Measurements from ENCODE around the gene ACKR2. TPM values are rescaled to one million over a fixed set of nuclear protein-coding genes. Genes with fewer than 3 reads are reported as not detected.
A peak's percentile ranks its signal among the peaks of the same experiment; 100 is the strongest.

ACKR2 gene
- total and polyA plus RNA-seq, 4 donors: 1.1 to 5.7 (median 3.5) TPM

- H3K27ac ChIP-seq (ENCODE audit: low read depth in 1 of 2, low read length in 1 of 2): no peak overlapping the region
- DNase-seq: no peak
Observed at GRCh38 chr3:42778644-42779043, 30.6 kb upstream of the ACKR2 start.

GRCh38 chr3:42780398-42780797 lies 28.8 kb upstream of the ACKR2 start:
- peak overlapping the region; percentile 19 to 40 for H3K9ac ChIP-seq (ENCODE audit: insufficient read depth in 1 of 2, low read length in 2 of 2)
- H3K27me3 ChIP-seq (ENCODE audit: control insufficient read depth in 3 of 3, insufficient read depth in 3 of 3, low read length in 2 of 3): no peaks in the 10 kb centered on the region
- no peak for DNase-seq
- no peak for TF ChIP-seq CTCF (IDR thresholded peaks at IDR 0.05; ENCODE audit: control extremely low read depth, extremely low read depth)
- H3K4me1 ChIP-seq (ENCODE audit: control insufficient read depth in 5 of 5, insufficient read depth in 5 of 5, low read length in 5 of 5): peaks cover 0 to 4% (median 0%) of the 10 kb centered on the region in 5 donors
- no peak overlapping the region for H3K27ac ChIP-seq (ENCODE audit: low read depth in 1 of 2, low read length in 1 of 2)
- 72 to 81% methylated on average over 3 of the region's 3 CpGs for WGBS, 2 donors
- H3K9me3 ChIP-seq (ENCODE audit: control insufficient read depth in 4 of 4, insufficient read depth in 3 of 4, low read length in 3 of 4): no peaks in the 10 kb centered on the region
- no peak for ATAC-seq (ENCODE audit: insufficient read depth, low FRiP score)
- H3K4me3 ChIP-seq: no peak overlapping the region
- peaks cover 0 to 7% (median 2%) of the 10 kb centered on the region in 4 donors for H3K36me3 ChIP-seq (ENCODE audit: control insufficient read depth in 4 of 4, insufficient read depth in 4 of 4, low read length in 4 of 4)

More at GRCh38 chr3:42778644-42779043, 30.6 kb upstream of the ACKR2 start:
- no peak for TF ChIP-seq CTCF (IDR thresholded peaks at IDR 0.05; ENCODE audit: control extremely low read depth, extremely low read depth)
- H3K36me3 ChIP-seq (ENCODE audit: control insufficient read depth in 4 of 4, insufficient read depth in 4 of 4, low read length in 4 of 4): peaks cover 0 to 7% (median 2%) of the 10 kb centered on the region in 4 donors
- H3K27me3 ChIP-seq (ENCODE audit: control insufficient read depth in 3 of 3, insufficient read depth in 3 of 3, low read length in 2 of 3): no peaks in the 10 kb centered on the region
- WGBS, 2 donors: 83 to 84% methylated on average over 2 of the region's 2 CpGs
- H3K4me1 ChIP-seq (ENCODE audit: control insufficient read depth in 5 of 5, insufficient read depth in 5 of 5, low read length in 5 of 5): peaks cover 0 to 4% (median 0%) of the 10 kb centered on the region in 5 donors
- no peak overlapping the region for H3K9ac ChIP-seq (ENCODE audit: insufficient read depth in 1 of 2, low read length in 2 of 2)
- H3K4me3 ChIP-seq: no peak overlapping the region
- no peaks in the 10 kb centered on the region for H3K9me3 ChIP-seq (ENCODE audit: control insufficient read depth in 4 of 4, insufficient read depth in 3 of 4, low read length in 3 of 4)
- peak; percentile 30 for ATAC-seq (ENCODE audit: insufficient read depth, low FRiP score)

- Histone ChIP-seq H3K27me3 (ENCODE audit: control insufficient read depth in 3 of 3, insufficient read depth in 3 of 3, low read length in 2 of 3) (no peaks in the 10 kb centered on the region), H3K4me1 (ENCODE audit: control insufficient read depth in 5 of 5, insufficient read depth in 5 of 5, low read length in 5 of 5) (peaks cover 0 to 4% (median 0%) of the 10 kb centered on the region in 5 donors), H3K36me3 (ENCODE audit: control insufficient read depth in 4 of 4, insufficient read depth in 4 of 4, low read length in 4 of 4) (peaks cover 0 to 8% (median 2%) of the 10 kb centered on the region in 4 donors), H3K9ac (ENCODE audit: insufficient read depth in 1 of 2, low read length in 2 of 2) (peak overlapping the region in 1 of 2 donors; percentile 40), H3K9me3 (ENCODE audit: control insufficient read depth in 4 of 4, insufficient read depth in 3 of 4, low read length in 3 of 4) (no peaks in the 10 kb centered on the region), H3K4me3 (no peak overlapping the region), H3K27ac (ENCODE audit: low read depth in 1 of 2, low read length in 1 of 2) (no peak overlapping the region)
- peak in 2 of 3 donors; percentile 83 to 88 for DNase-seq
- peak; percentile 59 for ATAC-seq (ENCODE audit: insufficient read depth, low FRiP score)
- TF ChIP-seq CTCF (IDR thresholded peaks at IDR 0.05; ENCODE audit: control extremely low read depth, extremely low read depth): peak; percentile 46
- 62 to 65% methylated on average over 11 of the region's 11 CpGs for WGBS, 2 donors
Observed at GRCh38 chr3:42780892-42781700, 28.1 kb upstream of the ACKR2 start.

All from lung (tissue), 12 donors.